GM12874 (cell line): ENCODE data around the gene RDH5.

ENCODE experiments used
- TF ChIP-seq, protein P1 (sequence below): IDR thresholded peaks from 2 replicates; pipeline ENCODE4 v1.5.1; 2011; ENCODE audit warnings: low read depth, mild to moderate bottlenecking, control low read depth, low read length, moderate library complexity; ENCODE audit not compliant: insufficient read depth

Gene RDH5

GRCh38 chr12:55765736-55766290 lies 45.6 kb downstream of the RDH5 start:
- TF ChIP-seq, protein P1, sequence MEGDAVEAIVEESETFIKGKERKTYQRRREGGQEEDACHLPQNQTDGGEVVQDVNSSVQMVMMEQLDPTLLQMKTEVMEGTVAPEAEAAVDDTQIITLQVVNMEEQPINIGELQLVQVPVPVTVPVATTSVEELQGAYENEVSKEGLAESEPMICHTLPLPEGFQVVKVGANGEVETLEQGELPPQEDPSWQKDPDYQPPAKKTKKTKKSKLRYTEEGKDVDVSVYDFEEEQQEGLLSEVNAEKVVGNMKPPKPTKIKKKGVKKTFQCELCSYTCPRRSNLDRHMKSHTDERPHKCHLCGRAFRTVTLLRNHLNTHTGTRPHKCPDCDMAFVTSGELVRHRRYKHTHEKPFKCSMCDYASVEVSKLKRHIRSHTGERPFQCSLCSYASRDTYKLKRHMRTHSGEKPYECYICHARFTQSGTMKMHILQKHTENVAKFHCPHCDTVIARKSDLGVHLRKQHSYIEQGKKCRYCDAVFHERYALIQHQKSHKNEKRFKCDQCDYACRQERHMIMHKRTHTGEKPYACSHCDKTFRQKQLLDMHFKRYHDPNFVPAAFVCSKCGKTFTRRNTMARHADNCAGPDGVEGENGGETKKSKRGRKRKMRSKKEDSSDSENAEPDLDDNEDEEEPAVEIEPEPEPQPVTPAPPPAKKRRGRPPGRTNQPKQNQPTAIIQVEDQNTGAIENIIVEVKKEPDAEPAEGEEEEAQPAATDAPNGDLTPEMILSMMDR = no peak

DNA sequence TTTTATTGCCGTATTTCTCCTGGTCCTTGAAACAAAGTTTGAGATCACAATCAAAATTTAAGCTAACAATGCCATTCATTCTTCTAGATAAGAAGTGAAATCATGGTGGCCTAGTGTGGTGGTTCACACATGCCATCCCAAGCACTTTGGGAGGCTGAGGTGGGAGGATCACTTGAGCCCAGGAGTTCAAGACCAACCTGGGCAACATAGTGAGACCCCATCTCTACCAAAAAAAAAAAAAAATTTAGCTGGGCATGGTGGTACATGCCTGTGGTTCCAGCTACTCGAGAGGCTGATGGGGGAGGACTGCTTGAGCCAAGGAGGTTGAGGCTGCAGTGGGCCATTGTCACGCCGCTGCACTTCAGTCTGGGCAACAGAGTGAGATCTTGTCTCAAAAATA lies 47.0 kb downstream of the RDH5 start:
- TF ChIP-seq, protein P1 = no peak

- TF ChIP-seq, protein P1 = no peak
These were observed 51.5 kb downstream of the RDH5 start for GRCh38 chr12:55771736-55772135.
